ENCODE measurements around the gene BCKDHB.

Gene BCKDHB

DNA sequence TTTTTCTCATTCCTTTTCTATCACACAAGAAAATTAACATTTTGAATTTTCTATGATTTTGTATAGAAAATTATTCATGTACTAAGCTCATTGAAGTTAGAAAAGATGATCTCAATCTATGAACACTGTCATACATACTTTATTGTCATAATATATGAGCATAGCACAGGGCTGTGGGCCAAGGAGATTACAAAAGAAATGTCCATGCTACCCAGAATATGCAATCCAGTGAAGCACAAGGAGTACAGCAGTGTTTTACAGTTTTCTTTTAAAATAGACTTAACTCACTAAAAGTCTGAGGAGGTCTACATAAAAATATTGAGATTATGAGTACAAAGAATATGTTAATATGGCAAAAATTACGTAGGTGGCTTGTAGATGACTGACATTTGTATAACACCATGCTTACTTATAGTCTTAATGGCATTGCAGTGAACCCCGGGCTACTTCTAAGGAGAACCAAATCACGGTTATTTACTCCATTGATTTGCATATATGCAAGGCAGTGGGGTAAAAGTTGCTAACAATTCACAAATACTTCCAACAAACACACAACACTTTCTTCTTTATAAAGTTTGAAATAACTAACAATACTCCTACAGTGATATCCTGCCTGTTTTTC is 257.1 kb downstream of the BCKDHB start:
- DNase-seq (ENCODE audit: low read depth) = no peak
- TF ChIP-seq, protein P1, sequence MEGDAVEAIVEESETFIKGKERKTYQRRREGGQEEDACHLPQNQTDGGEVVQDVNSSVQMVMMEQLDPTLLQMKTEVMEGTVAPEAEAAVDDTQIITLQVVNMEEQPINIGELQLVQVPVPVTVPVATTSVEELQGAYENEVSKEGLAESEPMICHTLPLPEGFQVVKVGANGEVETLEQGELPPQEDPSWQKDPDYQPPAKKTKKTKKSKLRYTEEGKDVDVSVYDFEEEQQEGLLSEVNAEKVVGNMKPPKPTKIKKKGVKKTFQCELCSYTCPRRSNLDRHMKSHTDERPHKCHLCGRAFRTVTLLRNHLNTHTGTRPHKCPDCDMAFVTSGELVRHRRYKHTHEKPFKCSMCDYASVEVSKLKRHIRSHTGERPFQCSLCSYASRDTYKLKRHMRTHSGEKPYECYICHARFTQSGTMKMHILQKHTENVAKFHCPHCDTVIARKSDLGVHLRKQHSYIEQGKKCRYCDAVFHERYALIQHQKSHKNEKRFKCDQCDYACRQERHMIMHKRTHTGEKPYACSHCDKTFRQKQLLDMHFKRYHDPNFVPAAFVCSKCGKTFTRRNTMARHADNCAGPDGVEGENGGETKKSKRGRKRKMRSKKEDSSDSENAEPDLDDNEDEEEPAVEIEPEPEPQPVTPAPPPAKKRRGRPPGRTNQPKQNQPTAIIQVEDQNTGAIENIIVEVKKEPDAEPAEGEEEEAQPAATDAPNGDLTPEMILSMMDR (IDR thresholded peaks at IDR 0.05; ENCODE audit: low read depth, low read length, missing control alignments) = no peak
- in situ Hi-C loops (cut with HindIII; ENCODE audit: low sequenced_read_pairs) = no loop called here
- H3K4me3 ChIP-seq (ENCODE audit: low read depth, low read length) = no peak overlapping the region

DNA sequence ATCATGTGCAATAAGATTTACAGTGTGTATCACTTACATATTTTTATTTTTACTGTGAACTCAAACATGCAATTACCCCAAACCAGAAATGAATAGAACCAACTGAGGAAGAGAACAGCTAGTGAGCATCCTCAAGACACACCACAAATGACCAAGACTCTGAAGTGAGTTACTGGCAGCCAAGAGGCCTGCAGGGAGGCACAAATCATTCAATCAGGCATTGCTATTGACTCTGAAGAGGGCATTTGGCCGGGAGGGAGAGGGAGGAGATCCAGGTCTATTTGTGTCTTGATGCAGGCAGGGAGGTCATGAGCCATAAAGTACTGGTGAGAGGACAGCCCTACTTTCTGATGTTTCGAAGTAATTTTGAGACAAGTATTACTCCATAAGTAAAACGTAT is 257.7 kb downstream of the BCKDHB start:
- TF ChIP-seq, protein P1 (IDR thresholded peaks at IDR 0.05; ENCODE audit: low read depth, low read length, missing control alignments) = no peak
- no peak overlapping the region for H3K4me3 ChIP-seq (ENCODE audit: low read depth, low read length)
- no peak for DNase-seq (ENCODE audit: low read depth)
- in situ Hi-C loops (cut with HindIII; ENCODE audit: low sequenced_read_pairs) = no loop called here

DNA sequence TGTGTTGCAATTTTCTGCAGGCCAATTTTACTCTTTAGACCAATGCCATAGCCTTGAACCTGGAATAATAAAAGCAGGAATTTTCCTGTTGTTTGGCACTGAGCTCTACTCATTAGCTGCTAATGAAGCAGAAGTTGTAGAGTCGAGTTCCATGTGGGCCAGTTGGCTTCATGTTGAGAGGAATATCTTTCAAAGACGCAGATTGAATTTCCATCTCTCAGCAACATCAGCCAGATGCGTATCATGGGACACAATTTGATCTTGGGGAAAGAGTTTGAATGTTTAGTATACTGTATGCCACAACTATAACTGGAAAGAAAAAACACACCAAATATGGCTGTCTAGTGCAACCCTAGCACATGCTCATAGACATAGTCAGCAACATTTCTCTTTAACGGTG is 259.6 kb downstream of the BCKDHB start:
- TF ChIP-seq, protein P1 (IDR thresholded peaks at IDR 0.05; ENCODE audit: low read depth, low read length, missing control alignments) = no peak
- in situ Hi-C loops (cut with HindIII; ENCODE audit: low sequenced_read_pairs) = no loop called here
- no peak for DNase-seq (ENCODE audit: low read depth)
- H3K4me3 ChIP-seq (ENCODE audit: low read depth, low read length) = no peak overlapping the region

DNA sequence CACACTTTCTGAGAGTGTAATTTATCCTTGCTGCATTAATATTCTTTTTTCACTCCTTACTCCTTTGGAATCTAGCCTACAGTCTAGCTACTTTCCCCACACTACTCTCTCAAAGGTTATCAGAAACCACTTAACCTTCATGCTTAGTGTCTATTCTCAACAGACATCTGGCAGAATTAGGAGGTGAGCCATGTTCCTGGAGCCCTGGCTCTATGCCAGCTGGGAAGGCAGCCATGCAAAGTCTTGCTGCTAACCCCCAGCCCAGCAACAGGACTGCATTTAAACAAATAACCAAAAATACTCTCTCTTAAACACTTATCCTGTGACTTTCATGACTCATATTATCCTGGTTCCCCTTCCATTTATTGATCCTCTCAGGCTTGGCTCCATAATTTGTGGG is 260.2 kb downstream of the BCKDHB start:
- H3K4me3 ChIP-seq (ENCODE audit: low read depth, low read length) = no peak overlapping the region
- peak; percentile 42 for DNase-seq (ENCODE audit: low read depth)
- TF ChIP-seq, protein P1 (IDR thresholded peaks at IDR 0.05; ENCODE audit: low read depth, low read length, missing control alignments) = no peak
- in situ Hi-C loops (cut with HindIII; ENCODE audit: low sequenced_read_pairs) = no loop called here

DNA sequence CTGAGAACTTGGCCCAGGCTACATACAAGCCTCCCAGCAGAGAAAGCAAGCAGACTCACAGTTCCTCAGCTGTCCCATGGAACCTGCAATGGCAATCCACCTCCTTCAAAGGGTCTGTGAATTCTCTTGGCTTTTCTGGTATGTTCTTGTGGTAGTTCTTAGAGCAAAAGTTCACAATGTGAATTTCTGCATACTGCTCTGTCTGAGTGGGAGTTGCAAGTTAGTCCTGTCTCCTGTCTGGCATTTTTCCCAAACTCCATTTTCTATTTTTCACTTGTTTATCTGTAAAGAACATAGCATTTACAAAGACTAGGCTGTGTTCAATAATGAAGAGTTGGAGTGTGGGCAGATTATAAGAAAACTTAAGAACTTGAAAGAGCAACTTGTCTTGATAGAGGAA is 269.9 kb downstream of the BCKDHB start:
- in situ Hi-C loops (cut with HindIII; ENCODE audit: low sequenced_read_pairs) = no loop called here
- TF ChIP-seq, protein P1 (IDR thresholded peaks at IDR 0.05; ENCODE audit: low read depth, low read length, missing control alignments) = no peak
- no peak for DNase-seq (ENCODE audit: low read depth)
- H3K4me3 ChIP-seq (ENCODE audit: low read depth, low read length) = no peak overlapping the region

DNA sequence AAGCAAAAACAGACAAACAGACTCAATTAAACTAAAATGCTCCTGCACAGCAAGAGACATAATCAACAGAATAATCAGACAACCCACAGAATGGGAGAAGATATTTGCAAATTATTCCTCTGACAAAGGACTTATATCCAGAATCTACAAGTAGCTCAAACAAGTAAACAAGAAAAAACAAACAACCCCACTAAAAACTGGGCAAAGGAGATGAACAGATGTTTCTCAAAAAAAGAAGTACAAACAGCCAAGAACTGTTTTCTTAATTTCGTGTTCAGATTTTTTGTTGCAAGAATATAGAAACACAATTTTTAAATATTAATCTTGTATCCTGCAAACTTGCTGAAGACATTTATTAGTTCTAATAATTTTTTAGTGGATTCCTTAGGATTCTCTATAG is 274.1 kb downstream of the BCKDHB start:
- DNase-seq (ENCODE audit: low read depth) = no peak
- in situ Hi-C loops (cut with HindIII; ENCODE audit: low sequenced_read_pairs) = no loop called here
- TF ChIP-seq, protein P1 (IDR thresholded peaks at IDR 0.05; ENCODE audit: low read depth, low read length, missing control alignments) = no peak
- H3K4me3 ChIP-seq (ENCODE audit: low read depth, low read length) = no peak overlapping the region
